Stomach (tissue), 9 donors: ENCODE data around the gene LIPA. TPM values are rescaled to one million over a fixed set of nuclear protein-coding genes. Genes with fewer than 3 reads are reported as not detected.

Experiments
- DNase-seq, 2 donors: peaks; one replicate each; pipeline versions ENCODE4 v3.0.0 to v3.0.0-alpha.2; 2013 to 2019
- H3K27ac ChIP-seq, 5 donors: fragments of 200-600 bp in 4 of 5; sonication (generic) in 4 of 5; one replicate each; pipeline ENCODE4 v1.5.1; 2013 to 2019; ENCODE audit warnings: mild to moderate bottlenecking in 1 of 5, moderate library complexity in 1 of 5
- H3K27me3 ChIP-seq, 3 donors: fragments of 200-600 bp; sonication (generic); one replicate each; pipeline ENCODE4 v1.5.1; 2017 to 2019; ENCODE audit warnings: mixed run types in 1 of 3
- H3K36me3 ChIP-seq, 4 donors: fragments of 200-600 bp; sonication (generic); 1 replicate in 3 of 4; 2 replicates in 1 of 4; pipeline ENCODE4 v1.5.1; 2016 to 2019
- H3K4me1 ChIP-seq, 4 donors: fragments of 200-600 bp; sonication (generic); one replicate each; pipeline ENCODE4 v1.5.1; 2016 to 2019
- H3K4me3 ChIP-seq, 4 donors: fragments of 200-600 bp; sonication (generic) in 3 of 4; one replicate each; pipeline ENCODE4 v1.5.1; 2016 to 2019; ENCODE audit warnings: mild to moderate bottlenecking in 1 of 4
- H3K9me3 ChIP-seq, 4 donors: fragments of 200-600 bp; sonication (generic); one replicate each; pipeline ENCODE4 v1.5.1; 2016 to 2019
- CTCF ChIP-seq, 7 experiments: fragments of 450-650 bp in 4 of 7; fragments of 200-600 bp in 3 of 7; sonication (generic) in 3 of 7; IDR thresholded peaks; one replicate each; pipeline ENCODE4 v1.5.1; 2016 to 2019; ENCODE audit warnings: antibody characterized with exemption in 7 of 7, control low read depth in 2 of 7, mild to moderate bottlenecking in 1 of 7
- EP300 ChIP-seq: sonication (generic); formaldehyde crosslinking; IDR thresholded peaks from one replicate; pipeline ENCODE4 v1.6.1; 2017; ENCODE audit warnings: antibody characterized with exemption
- POLR2A ChIP-seq, 4 donors: fragments of 450-650 bp; IDR thresholded peaks; one replicate each; pipeline ENCODE4 v1.6.1; 2016; ENCODE audit warnings: antibody characterized with exemption in 4 of 4, control low read depth in 2 of 4, mild to moderate bottlenecking in 1 of 4, moderate library complexity in 1 of 4
- POLR2AphosphoS5 ChIP-seq, 3 donors: sonication (generic); formaldehyde crosslinking; IDR thresholded peaks; one replicate each; pipeline ENCODE4 v1.6.1; 2016; ENCODE audit warnings: antibody characterized with exemption in 3 of 3
- WGBS, 5 donors: extraction: QIAGEN DNeasy Blood & Tissue Kit in 3 of 5; methylation state at CpG; one replicate each; pipeline versions ENCODE4 v1.1.5 to v1.1.7; 2013 to 2018; 5-methylcytosine and 5-hydroxymethylcytosine counted together
- intact Hi-C: fragments of 100-400 bp; cut with DNase I; formaldehyde crosslinking; loops from one replicate; pipeline ENCODE4 v1.15.1; 2023; ENCODE audit warnings: low total_unique reads
- polyA plus RNA-seq, 3 donors: library from polyadenylated mRNA; stranded (reverse); fragments of 200-250 nt; gene quantifications; one replicate each; pipeline ENCODE4 v1.2.3, GENCODE V29; 2013
- total RNA-seq, 5 donors: library from RNA; depleted of rRNA; stranded (reverse); fragments of >200 nt; gene quantifications; one replicate each; pipeline versions ENCODE4 v1.1.0 to v1.2.3, GENCODE V29; 2014 to 2016
- donor health status: healthy with polysubstance abuse.
- donor health status: Bipolar disorder and iron deficiency.
- donor health status: healthy.

The LIPA gene
- total and polyA plus RNA-seq, 8 donors = 1.8 to 65.9 (median 13.0) TPM

- intact Hi-C loops = no loop called here
- WGBS, 5 donors = 50 to 72% (median 53%) methylated on average over 2 of the region's 2 CpGs
- H3K4me1 ChIP-seq = peaks cover 0 to 17% (median 16%) of the 10 kb centered on the region in 4 donors
- H3K27me3 ChIP-seq = no peaks in the 10 kb centered on the region
- no peaks in the 10 kb centered on the region for H3K36me3 ChIP-seq
- H3K4me3 ChIP-seq = no peak overlapping the region
- no peak for DNase-seq
- no peak overlapping the region for H3K27ac ChIP-seq
- H3K9me3 ChIP-seq = no peaks in the 10 kb centered on the region
- TF ChIP-seq POLR2A (IDR thresholded peaks at IDR 0.05) (no peak), EP300 (no peak), POLR2AphosphoS5 (IDR thresholded peaks at IDR 0.05) (no peak), CTCF (IDR thresholded peaks at IDR 0.05) (no peak)
These were observed 62.3 kb downstream of the LIPA start for GRCh38 chr10:89189211-89189734.

GRCh38 chr10:89185658-89186057 is 65.9 kb downstream of the LIPA start:
- peaks cover 0 to 4% (median 0%) of the 10 kb centered on the region in 3 donors for H3K27me3 ChIP-seq
- no peak overlapping the region for H3K27ac ChIP-seq
- no peak overlapping the region for H3K4me3 ChIP-seq
- TF ChIP-seq POLR2A (IDR thresholded peaks at IDR 0.05) = no peak
- TF ChIP-seq CTCF (IDR thresholded peaks at IDR 0.05) = no peak
- TF ChIP-seq POLR2AphosphoS5 (IDR thresholded peaks at IDR 0.05) = peak in 2 of 3 donors; percentile 47 to 86
- TF ChIP-seq EP300 = no peak
- H3K4me1 ChIP-seq = peaks cover 0 to 17% (median 16%) of the 10 kb centered on the region in 4 donors
- DNase-seq = peak in 1 of 2 donors; percentile 47
- peaks cover 0 to 4% (median 2%) of the 10 kb centered on the region in 4 donors for H3K9me3 ChIP-seq
- intact Hi-C loops = no loop called here
- H3K36me3 ChIP-seq = no peaks in the 10 kb centered on the region

DNA sequence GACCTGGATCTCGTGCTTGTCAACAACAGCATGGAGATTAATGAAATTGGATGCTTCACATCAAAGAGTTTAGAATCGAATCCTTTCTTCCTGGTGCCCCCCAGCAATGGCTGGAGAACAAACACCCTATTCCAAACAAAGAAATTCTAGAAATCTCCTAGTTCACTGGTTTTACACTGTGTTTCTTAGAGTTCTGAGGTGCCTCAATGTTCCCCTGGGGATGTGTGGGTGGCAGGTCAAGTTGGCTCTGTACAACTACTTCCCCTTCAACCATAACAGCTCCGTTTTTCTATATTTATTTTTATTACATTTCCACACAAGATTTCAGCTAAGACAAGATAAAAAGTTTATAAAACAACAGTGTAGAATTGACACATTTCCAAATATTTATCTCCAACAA is 66.9 kb downstream of the LIPA start:
- Histone ChIP-seq H3K9me3 (peaks cover 0 to 11% (median 5%) of the 10 kb centered on the region in 4 donors), H3K36me3 (no peaks in the 10 kb centered on the region), H3K4me1 (peaks cover 0 to 17% (median 16%) of the 10 kb centered on the region in 4 donors), H3K27me3 (peaks cover 0 to 4% (median 0%) of the 10 kb centered on the region in 3 donors), H3K4me3 (no peak overlapping the region), H3K27ac (no peak overlapping the region)
- TF ChIP-seq CTCF (IDR thresholded peaks at IDR 0.05) = no peak
- no peak for TF ChIP-seq EP300
- TF ChIP-seq POLR2A (IDR thresholded peaks at IDR 0.05) = no peak
- no peak for TF ChIP-seq POLR2AphosphoS5 (IDR thresholded peaks at IDR 0.05)
- no peak for DNase-seq
- 46 to 54% (median 53%) methylated on average over 3 of the region's 3 CpGs for WGBS, 5 donors
- intact Hi-C loops = no loop called here

- intact Hi-C loops = no loop called here
- H3K27me3 ChIP-seq = peaks cover 0 to 4% (median 0%) of the 10 kb centered on the region in 3 donors
These were observed 68.0 kb downstream of the LIPA start for GRCh38 chr10:89183571-89183970.

More at GRCh38 chr10:89183571-89183970, 68.0 kb downstream of the LIPA start:
- peaks cover 0 to 11% (median 5%) of the 10 kb centered on the region in 4 donors for H3K9me3 ChIP-seq
- no peak for DNase-seq
- no peaks in the 10 kb centered on the region for H3K36me3 ChIP-seq
- H3K4me1 ChIP-seq = peaks cover 0 to 17% (median 16%) of the 10 kb centered on the region in 4 donors
- no peak overlapping the region for H3K4me3 ChIP-seq
- H3K27ac ChIP-seq = no peak overlapping the region
- TF ChIP-seq POLR2AphosphoS5 (IDR thresholded peaks at IDR 0.05) (no peak), POLR2A (IDR thresholded peaks at IDR 0.05) (no peak), CTCF (IDR thresholded peaks at IDR 0.05) (no peak), EP300 (no peak)
